IPS DF 4.7 (cell line): ENCODE measurements around the gene DNAH6.

Experiments
- DNase-seq: peaks from one replicate; pipeline ENCODE4 v3.0.0-alpha.2; 2013; ENCODE audit warnings: low spot score; ENCODE audit errors: extremely low read depth

Gene DNAH6

GRCh38 chr2:84799772-84800171 is 283.5 kb downstream of the DNAH6 start:
- DNase-seq = no peak

GRCh38 chr2:84800194-84800805 is 284.0 kb downstream of the DNAH6 start:
- no peak for DNase-seq

- no peak for DNase-seq
Measured at GRCh38 chr2:84801811-84802210, 285.5 kb downstream of the DNAH6 start.

GRCh38 chr2:84805250-84805958 is 289.1 kb downstream of the DNAH6 start:
- DNase-seq = no peak

GRCh38 chr2:84807063-84807485 is 290.8 kb downstream of the DNAH6 start:
- no peak for DNase-seq

GRCh38 chr2:84808279-84808678 is 292.0 kb downstream of the DNAH6 start:
- DNase-seq = no peak

GRCh38 chr2:84811839-84812431 is 295.6 kb downstream of the DNAH6 start:
- DNase-seq = no peak

GRCh38 chr2:84815146-84815545 is 298.8 kb downstream of the DNAH6 start:
- no peak for DNase-seq

- no peak for DNase-seq
Measured at GRCh38 chr2:84816426-84817026, 300.2 kb downstream of the DNAH6 start.

- DNase-seq = no peak
Measured at GRCh38 chr2:84817239-84817655, 300.9 kb downstream of the DNAH6 start.

- no peak for DNase-seq
Measured at GRCh38 chr2:84821806-84822205, 305.5 kb downstream of the DNAH6 start.

- no peak for DNase-seq
Measured at GRCh38 chr2:84823229-84823628, 306.9 kb downstream of the DNAH6 start.

GRCh38 chr2:84823788-84824187 is 307.5 kb downstream of the DNAH6 start:
- no peak for DNase-seq

GRCh38 chr2:84827978-84828575 is 311.8 kb downstream of the DNAH6 start:
- DNase-seq = no peak

- no peak for DNase-seq
Measured at GRCh38 chr2:84829693-84830092, 313.4 kb downstream of the DNAH6 start.

- no peak for DNase-seq
Measured at GRCh38 chr2:84830095-84830494, 313.8 kb downstream of the DNAH6 start.

GRCh38 chr2:84830758-84831500 is 314.6 kb downstream of the DNAH6 start:
- no peak for DNase-seq

GRCh38 chr2:84832772-84833461 is 316.6 kb downstream of the DNAH6 start:
- DNase-seq = no peak

GRCh38 chr2:84833481-84834150 is 317.3 kb downstream of the DNAH6 start:
- no peak for DNase-seq

- no peak for DNase-seq
Measured at GRCh38 chr2:84836215-84836614, 319.9 kb downstream of the DNAH6 start.
